ENCODE data around the gene PLA2G2F. TPM values are rescaled to one million over a fixed set of nuclear protein-coding genes. Genes with fewer than 3 reads are reported as not detected.

Gene PLA2G2F
- total RNA-seq, 6 experiments from 2014 or later: not detected

GRCh38 chr1:20134995-20135394 is 4.1 kb upstream of the PLA2G2F start:
- H3K4me1 Mint-ChIP-seq (ENCODE audit: low read depth): no peaks in the 10 kb centered on the region

GRCh38 chr1:20136249-20136648 is 2.9 kb upstream of the PLA2G2F start:
- peaks cover 39% of the 10 kb centered on the region; the same call in 1 of the 2 replicates for H3K27me3 Mint-ChIP-seq (ENCODE audit: insufficient read depth)

More at GRCh38 chr1:20134995-20135394, 4.1 kb upstream of the PLA2G2F start:
- no peak for DNase-seq
- Mint-ChIP-seq H3K9me3 (no peaks in the 10 kb centered on the region), H3K36me3 (ENCODE audit: low read depth) (no peaks in the 10 kb centered on the region), H3K27ac (no peak overlapping the region), H3K4me3 (no peak overlapping the region), H3K27me3 (ENCODE audit: insufficient read depth) (peaks cover 32% of the 10 kb centered on the region; the same call in 1 of the 2 replicates)
- no peak for TF ChIP-seq CTCF (IDR thresholded peaks at IDR 0.05)

GRCh38 chr1:20137055-20137454 is 2.1 kb upstream of the PLA2G2F start:
- H3K9me3 Mint-ChIP-seq: no peaks in the 10 kb centered on the region
- H3K4me3 Mint-ChIP-seq: no peak overlapping the region
- H3K4me1 Mint-ChIP-seq (ENCODE audit: low read depth): no peaks in the 10 kb centered on the region
- DNase-seq: no peak
- H3K36me3 Mint-ChIP-seq (ENCODE audit: low read depth): no peaks in the 10 kb centered on the region
- TF ChIP-seq CTCF (IDR thresholded peaks at IDR 0.05): no peak
- peaks cover 46% of the 10 kb centered on the region; the same call in 1 of the 2 replicates for H3K27me3 Mint-ChIP-seq (ENCODE audit: insufficient read depth)
- H3K27ac Mint-ChIP-seq: no peak overlapping the region

More at GRCh38 chr1:20136249-20136648, 2.9 kb upstream of the PLA2G2F start:
- Mint-ChIP-seq H3K27ac (no peak overlapping the region), H3K9me3 (no peaks in the 10 kb centered on the region), H3K36me3 (ENCODE audit: low read depth) (no peaks in the 10 kb centered on the region), H3K4me1 (ENCODE audit: low read depth) (no peaks in the 10 kb centered on the region), H3K4me3 (no peak overlapping the region)
- TF ChIP-seq CTCF (IDR thresholded peaks at IDR 0.05): no peak
- DNase-seq: no peak

GRCh38 chr1:20137604-20138003 is 1.5 kb upstream of the PLA2G2F start:
- no peak for DNase-seq
- no peak overlapping the region for H3K27ac Mint-ChIP-seq
- TF ChIP-seq CTCF (IDR thresholded peaks at IDR 0.05): no peak
- peaks cover 43% of the 10 kb centered on the region; the same call in 1 of the 2 replicates for H3K27me3 Mint-ChIP-seq (ENCODE audit: insufficient read depth)
- no peaks in the 10 kb centered on the region for H3K9me3 Mint-ChIP-seq
- no peaks in the 10 kb centered on the region for H3K4me1 Mint-ChIP-seq (ENCODE audit: low read depth)
- no peak overlapping the region for H3K4me3 Mint-ChIP-seq
- H3K36me3 Mint-ChIP-seq (ENCODE audit: low read depth): no peaks in the 10 kb centered on the region

- Mint-ChIP-seq H3K9me3 (no peaks in the 10 kb centered on the region), H3K27ac (no peak overlapping the region)
- TF ChIP-seq CTCF (IDR thresholded peaks at IDR 0.05): no peak
These were observed 777 bp upstream of the PLA2G2F start for GRCh38 chr1:20138346-20138745.

More at GRCh38 chr1:20138346-20138745, 777 bp upstream of the PLA2G2F start:
- DNase-seq: no peak
- H3K36me3 Mint-ChIP-seq (ENCODE audit: low read depth): no peaks in the 10 kb centered on the region
- peaks cover 46% of the 10 kb centered on the region; the same call in 1 of the 2 replicates for H3K27me3 Mint-ChIP-seq (ENCODE audit: insufficient read depth)
- H3K4me1 Mint-ChIP-seq (ENCODE audit: low read depth): no peaks in the 10 kb centered on the region
- no peak overlapping the region for H3K4me3 Mint-ChIP-seq
